CD4-positive, alpha-beta T cell (primary cell): ENCODE data around the gene BTN1A1. TPM values are rescaled to one million over a fixed set of nuclear protein-coding genes. Genes with fewer than 3 reads are reported as not detected.

Experiments used
- ATAC-seq: fragments of 200-7000 bp; cut with Tn5 transposase; one replicate; pipeline ENCODE4 v1.10.0; 2022; ENCODE audit warnings: mild to moderate bottlenecking; ENCODE audit not compliant: poor library complexity
- CTCF ChIA-PET: fragments of 350-600 bp; sonication (Branson Sonifier 250); formaldehyde crosslinking; loops from one replicate; lab custom pipeline; 2021; ENCODE audit warnings: antibody characterized with exemption, inconsistent platforms; lab: Charles Lee
- POLR2A ChIA-PET: fragments of 350-600 bp; sonication (Branson Sonifier 250); formaldehyde crosslinking; loops from one replicate; lab custom pipeline; 2021; ENCODE audit warnings: antibody characterized with exemption, inconsistent platforms; lab: Charles Lee
- DNase-seq, 14 experiments: peaks; one replicate each; pipeline ENCODE4 v3.0.0-alpha.2; 2013 to 2020; ENCODE audit warnings: mixed read lengths in 2 of 14
- H3K27ac ChIP-seq, 2 donors: one replicate each; pipeline versions ENCODE4 v1.5.1 to v1.7.0; 2013; ENCODE audit warnings: low read length in 2 of 2, low read depth in 1 of 2, mild to moderate bottlenecking in 1 of 2
- H3K27me3 ChIP-seq, 2 experiments: 1 replicate in 1 of 2; 2 replicates in 1 of 2; pipeline versions ENCODE4 v1.6.1 to v1.7.0; 2013; ENCODE audit warnings: low read length in 2 of 2, control low read depth in 1 of 2, mild to moderate bottlenecking in 1 of 2, moderate library complexity in 1 of 2; ENCODE audit not compliant: insufficient read depth in 2 of 2, control insufficient read depth in 1 of 2
- H3K36me3 ChIP-seq: one replicate; pipeline ENCODE4 v1.6.1; 2013; ENCODE audit warnings: low read length, control low read depth; ENCODE audit not compliant: insufficient read depth
- H3K4me1 ChIP-seq: one replicate; pipeline ENCODE4 v1.6.1; 2013; ENCODE audit warnings: low read length, control low read depth; ENCODE audit not compliant: insufficient read depth
- H3K4me3 ChIP-seq: one replicate; pipeline ENCODE4 v1.5.1; 2013; ENCODE audit warnings: mild to moderate bottlenecking, low read length, moderate library complexity
- H3K9me3 ChIP-seq, 2 experiments: 1 replicate in 1 of 2; 2 replicates in 1 of 2; pipeline versions ENCODE4 v1.6.1 to v1.7.0; 2013; ENCODE audit warnings: low read length in 2 of 2, mild to moderate bottlenecking in 2 of 2, control low read depth in 1 of 2, moderate library complexity in 1 of 2; ENCODE audit not compliant: control insufficient read depth in 1 of 2, insufficient read depth in 1 of 2
- H3K27ac Mint-ChIP-seq: one replicate; pipeline ENCODE4 v1.8.0; 2020; ENCODE audit warnings: mixed read lengths
- H3K27me3 Mint-ChIP-seq: one replicate; pipeline ENCODE4 v1.8.0; 2021; ENCODE audit warnings: mixed read lengths
- H3K36me3 Mint-ChIP-seq: one replicate; pipeline ENCODE4 v1.8.0; 2021; ENCODE audit warnings: low read depth, mixed read lengths
- H3K4me1 Mint-ChIP-seq: one replicate; pipeline ENCODE4 v1.8.0; 2021; ENCODE audit warnings: low read depth, mixed read lengths
- H3K4me3 Mint-ChIP-seq: one replicate; pipeline ENCODE4 v1.8.0; 2020; ENCODE audit warnings: mild to moderate bottlenecking, mixed read lengths
- H3K9me3 Mint-ChIP-seq: one replicate; pipeline ENCODE4 v1.8.0; 2020; ENCODE audit warnings: mixed read lengths
- CTCF ChIP-seq: fragments of 200-600 bp; IDR thresholded peaks from one replicate; pipeline ENCODE4 v1.8.0; 2022; ENCODE audit warnings: antibody characterized with exemption, mild to moderate bottlenecking
- intact Hi-C, 2 experiments: fragments of 100-400 bp; cut with DNase I in 1 of 2; cut with micrococcal nuclease in 1 of 2; formaldehyde crosslinking; loops; one replicate each; pipeline versions ENCODE4 v1.15.1 to v1.9.0; 2023 to 2025; cut with DNase I, micrococcal nuclease
- total RNA-seq, 174 experiments: library from RNA in 2 of 174; stranded (reverse) in 2 of 174; gene quantifications; one replicate each; pipeline ENCODE4 v1.2.3 and lab custom pipeline; 2021 to 2026

The BTN1A1 gene
- total RNA-seq, 2 experiments from 2014 or later, result not detected

- Histone ChIP-seq H3K27me3 (no peaks in the 10 kb centered on the region), H3K4me3 (no peak overlapping the region), H3K36me3 (no peaks in the 10 kb centered on the region), H3K27ac (no peak overlapping the region), H3K9me3 (no peaks in the 10 kb centered on the region), H3K4me1 (peaks cover 10% of the 10 kb centered on the region)
- ChIA-PET POLR2A (interaction anchor here (1.1 kb wide), 1 partner anchor 9 kb away, joined by 3 read pairs; no protein-coding TSS in a partner anchor), CTCF (interaction anchor here (1.4 kb wide), 1 partner anchor 39 kb away, joined by 3 read pairs; no protein-coding TSS in a partner anchor)
- Mint-ChIP-seq H3K36me3 (peaks cover 19% of the 10 kb centered on the region), H3K4me1 (peaks cover 32% of the 10 kb centered on the region), H3K9me3 (peaks cover 3% of the 10 kb centered on the region), H3K4me3 (no peak overlapping the region), H3K27me3 (peaks cover 7% of the 10 kb centered on the region), H3K27ac (peak overlapping the region; percentile 18)
- no peak for ATAC-seq
- TF ChIP-seq CTCF, result no peak
- DNase-seq, result no peak
- intact Hi-C loops, result loop anchor here in 1 of 2 experiments (10.0 kb wide), 1 partner anchor 945 kb away; the partner anchor contains the start of gene ZNF184
Measured at GRCh38 chr6:26530203-26530602, 30.1 kb downstream of the BTN1A1 start.

- peaks cover 3% of the 10 kb centered on the region for H3K9me3 Mint-ChIP-seq
- Histone ChIP-seq H3K4me1 (peaks cover 23% of the 10 kb centered on the region), H3K36me3 (no peaks in the 10 kb centered on the region), H3K27ac (peak overlapping the region; percentile 3 to 59), H3K27me3 (no peaks in the 10 kb centered on the region), H3K9me3 (no peaks in the 10 kb centered on the region), H3K4me3 (no peak overlapping the region)
- H3K4me3 Mint-ChIP-seq, result peak overlapping the region; percentile 98
- intact Hi-C loops, result loop anchor here in 1 of 2 experiments (1.0 to 10.0 kb wide), 3 partner anchors 11 to 943 kb away; partner anchors contain the start of gene ZNF184
- DNase-seq (peak in 2 of 14 experiments; percentile 9 to 30), ATAC-seq (no peak)
- H3K36me3 Mint-ChIP-seq, result peaks cover 25% of the 10 kb centered on the region
- POLR2A ChIA-PET, result interaction anchor here (1.0 to 2.8 kb wide), 15 partner anchors 11 to 408 kb away, joined by 3 to 40 read pairs (median 7); a partner anchor contains a TSS
- TF ChIP-seq CTCF, result no peak
- CTCF ChIA-PET, result interaction anchor here (1.3 to 3.1 kb wide), 3 partner anchors 10 to 190 kb away, joined by 3 to 15 read pairs (median 14); no protein-coding TSS in a partner anchor
- peaks cover 7% of the 10 kb centered on the region for H3K27me3 Mint-ChIP-seq
- peaks cover 40% of the 10 kb centered on the region for H3K4me1 Mint-ChIP-seq
- peak overlapping the region; percentile 97 for H3K27ac Mint-ChIP-seq
Measured at GRCh38 chr6:26531897-26532296, 31.8 kb downstream of the BTN1A1 start.

DNA sequence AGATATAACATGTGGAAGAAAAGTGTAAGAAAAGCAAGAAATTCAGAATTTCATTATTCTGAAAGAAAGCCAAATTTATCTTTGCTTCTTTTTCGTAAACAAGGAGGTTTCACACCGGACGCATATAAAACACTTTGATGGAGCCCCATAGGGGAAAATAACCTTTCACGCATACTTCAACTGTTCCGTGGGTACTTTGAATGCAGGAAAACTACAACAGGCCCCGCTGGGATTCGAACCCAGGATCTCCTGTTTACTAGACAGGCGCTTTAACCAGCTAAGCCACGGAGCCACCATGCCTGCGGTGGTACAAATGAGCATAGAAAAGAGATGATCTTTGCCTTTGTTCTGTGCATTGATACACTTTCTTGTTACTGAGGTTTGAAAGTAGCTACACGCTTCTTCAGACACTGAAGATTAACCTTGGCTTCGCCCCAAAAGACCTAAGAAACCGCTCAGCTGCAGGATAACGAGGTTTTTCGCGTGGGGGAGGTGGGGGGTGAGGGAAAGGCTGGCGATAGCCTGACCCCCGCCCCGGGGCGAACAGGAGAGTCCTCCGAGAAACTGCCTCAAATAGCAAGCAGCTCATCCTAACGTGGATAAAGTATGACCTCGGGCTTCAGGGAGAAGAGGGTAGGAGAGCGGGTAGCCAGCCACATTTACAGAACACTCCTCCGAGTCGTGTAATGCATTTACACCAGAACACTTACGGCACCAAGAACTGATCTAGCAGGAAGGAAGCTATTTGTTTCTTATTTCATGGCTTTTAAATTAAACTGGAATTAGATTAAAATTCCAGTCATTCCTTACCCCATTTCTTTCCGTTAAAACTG, 32.8 kb downstream of the BTN1A1 start:
- H3K27me3 ChIP-seq, result no peaks in the 10 kb centered on the region
- H3K9me3 Mint-ChIP-seq, result peaks cover 6% of the 10 kb centered on the region
- intact Hi-C loops, result loop anchor here in 1 of 2 experiments (1.0 to 10.0 kb wide), 3 partner anchors 12 to 942 kb away; partner anchors contain the start of gene ZNF184
- no peak for TF ChIP-seq CTCF
- H3K27me3 Mint-ChIP-seq, result peaks cover 16% of the 10 kb centered on the region
- peak overlapping the region; percentile 97 for H3K27ac Mint-ChIP-seq
- ChIA-PET CTCF (interaction anchor here (0.8 to 3.1 kb wide), 7 partner anchors 11 to 191 kb away, joined by 3 to 15 read pairs (median 4); no protein-coding TSS in a partner anchor), POLR2A (interaction anchor here (0.6 to 2.8 kb wide), 44 partner anchors 9 to 600 kb away, joined by 3 to 40 read pairs (median 4); partner anchors contain the start of gene BTN1A1)
- peaks cover 28% of the 10 kb centered on the region for H3K4me1 ChIP-seq
- peaks cover 50% of the 10 kb centered on the region for H3K4me1 Mint-ChIP-seq
- H3K4me3 ChIP-seq, result peak overlapping the region; percentile 72
- peak; percentile 79 to 96 (median 90) for DNase-seq
- no peaks in the 10 kb centered on the region for H3K36me3 ChIP-seq
- H3K27ac ChIP-seq, result peak overlapping the region; percentile 20 to 59
- ATAC-seq, result peak; percentile 36
- peaks cover 35% of the 10 kb centered on the region for H3K36me3 Mint-ChIP-seq
- H3K9me3 ChIP-seq, result no peaks in the 10 kb centered on the region
- peak overlapping the region; percentile 98 for H3K4me3 Mint-ChIP-seq
